ENCODE measurements around the gene BRWD1. TPM values are rescaled to one million over a fixed set of nuclear protein-coding genes. Genes with fewer than 3 reads are reported as not detected.

The BRWD1 gene
- total and polyA plus RNA-seq, 2 of the 13 experiments (the other 11 are each of a cell fraction or from before 2014, with no cell fraction given): 13.9 to 28.0 TPM

DNA sequence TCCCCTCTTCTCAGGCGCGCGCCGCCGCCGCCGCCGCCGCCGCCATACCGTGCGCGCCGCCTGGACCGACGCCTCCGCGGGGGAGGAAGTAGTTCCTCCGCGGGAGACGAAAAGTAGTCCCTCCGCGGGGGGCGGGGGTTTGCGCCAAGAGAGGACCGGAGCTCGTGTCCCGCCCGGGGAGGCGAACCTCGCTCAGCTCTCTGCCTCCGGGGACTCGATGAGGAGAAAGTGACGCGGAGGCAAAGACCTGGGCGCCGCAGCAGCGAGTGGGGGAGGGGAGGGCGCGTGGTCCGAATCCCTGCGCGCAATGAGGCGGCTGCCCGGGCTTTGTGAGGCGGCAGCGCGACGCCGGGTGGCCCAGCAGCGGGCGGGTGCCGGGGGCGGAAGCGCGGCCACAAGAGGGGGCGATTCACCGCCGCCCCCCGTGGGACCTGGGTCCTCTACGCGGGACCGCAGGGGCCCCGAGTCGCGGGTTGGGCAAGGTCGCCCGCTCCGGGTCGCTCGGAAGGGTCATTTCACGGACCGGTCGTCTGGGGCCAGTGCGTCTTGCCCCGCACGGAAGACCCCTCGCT is at the start of gene BRWD1 (continued):
- TF ChIP-seq, protein P1, sequence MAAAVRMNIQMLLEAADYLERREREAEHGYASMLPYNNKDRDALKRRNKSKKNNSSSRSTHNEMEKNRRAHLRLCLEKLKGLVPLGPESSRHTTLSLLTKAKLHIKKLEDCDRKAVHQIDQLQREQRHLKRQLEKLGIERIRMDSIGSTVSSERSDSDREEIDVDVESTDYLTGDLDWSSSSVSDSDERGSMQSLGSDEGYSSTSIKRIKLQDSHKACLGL (CRISPR knock-in tag; IDR thresholded peaks at IDR 0.05): peak; percentile 77
- TF ChIP-seq, protein P2, sequence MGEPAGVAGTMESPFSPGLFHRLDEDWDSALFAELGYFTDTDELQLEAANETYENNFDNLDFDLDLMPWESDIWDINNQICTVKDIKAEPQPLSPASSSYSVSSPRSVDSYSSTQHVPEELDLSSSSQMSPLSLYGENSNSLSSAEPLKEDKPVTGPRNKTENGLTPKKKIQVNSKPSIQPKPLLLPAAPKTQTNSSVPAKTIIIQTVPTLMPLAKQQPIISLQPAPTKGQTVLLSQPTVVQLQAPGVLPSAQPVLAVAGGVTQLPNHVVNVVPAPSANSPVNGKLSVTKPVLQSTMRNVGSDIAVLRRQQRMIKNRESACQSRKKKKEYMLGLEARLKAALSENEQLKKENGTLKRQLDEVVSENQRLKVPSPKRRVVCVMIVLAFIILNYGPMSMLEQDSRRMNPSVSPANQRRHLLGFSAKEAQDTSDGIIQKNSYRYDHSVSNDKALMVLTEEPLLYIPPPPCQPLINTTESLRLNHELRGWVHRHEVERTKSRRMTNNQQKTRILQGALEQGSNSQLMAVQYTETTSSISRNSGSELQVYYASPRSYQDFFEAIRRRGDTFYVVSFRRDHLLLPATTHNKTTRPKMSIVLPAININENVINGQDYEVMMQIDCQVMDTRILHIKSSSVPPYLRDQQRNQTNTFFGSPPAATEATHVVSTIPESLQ (CRISPR knock-in tag; conservative IDR thresholded peaks at IDR 0.05): no peak
- TF ChIP-seq ZNF362 (CRISPR knock-in tag; IDR thresholded peaks at IDR 0.05; ENCODE audit: borderline replicate concordance): no peak
- peak; percentile 75 for TF ChIP-seq IKZF4 (CRISPR knock-in tag; IDR thresholded peaks at IDR 0.05; ENCODE audit: borderline replicate concordance, low read depth, not compliant biosample characterization)
- TF ChIP-seq ZNF33B (CRISPR knock-in tag; IDR thresholded peaks at IDR 0.05): no peak
- TF ChIP-seq, protein P3, sequence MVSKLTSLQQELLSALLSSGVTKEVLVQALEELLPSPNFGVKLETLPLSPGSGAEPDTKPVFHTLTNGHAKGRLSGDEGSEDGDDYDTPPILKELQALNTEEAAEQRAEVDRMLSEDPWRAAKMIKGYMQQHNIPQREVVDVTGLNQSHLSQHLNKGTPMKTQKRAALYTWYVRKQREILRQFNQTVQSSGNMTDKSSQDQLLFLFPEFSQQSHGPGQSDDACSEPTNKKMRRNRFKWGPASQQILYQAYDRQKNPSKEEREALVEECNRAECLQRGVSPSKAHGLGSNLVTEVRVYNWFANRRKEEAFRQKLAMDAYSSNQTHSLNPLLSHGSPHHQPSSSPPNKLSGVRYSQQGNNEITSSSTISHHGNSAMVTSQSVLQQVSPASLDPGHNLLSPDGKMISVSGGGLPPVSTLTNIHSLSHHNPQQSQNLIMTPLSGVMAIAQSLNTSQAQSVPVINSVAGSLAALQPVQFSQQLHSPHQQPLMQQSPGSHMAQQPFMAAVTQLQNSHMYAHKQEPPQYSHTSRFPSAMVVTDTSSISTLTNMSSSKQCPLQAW (CRISPR knock-in tag; IDR thresholded peaks at IDR 0.05): no peak; the same call in 1 of the 2 replicates
- no peak for TF ChIP-seq HINFP (CRISPR knock-in tag; IDR thresholded peaks at IDR 0.05; ENCODE audit: low read depth)
- TF ChIP-seq ZBTB7A (CRISPR knock-in tag; IDR thresholded peaks at IDR 0.05): peak; percentile 91
- TF ChIP-seq ZNF740 (CRISPR knock-in tag; IDR thresholded peaks at IDR 0.05): peak; percentile 62
- TF ChIP-seq ZNF263 (CRISPR knock-in tag; IDR thresholded peaks at IDR 0.05): peak; percentile 60; the same call in 1 of the 2 replicates
- no peak for TF ChIP-seq CREM (IDR thresholded peaks at IDR 0.05)
- TF ChIP-seq CREM (CRISPR knock-in tag; IDR thresholded peaks at IDR 0.05): no peak
- no peak for TF ChIP-seq GTF3A (CRISPR knock-in tag; conservative IDR thresholded peaks at IDR 0.05)
- peak; percentile 14; the same call in 1 of the 2 replicates for TF ChIP-seq HNF4G (IDR thresholded peaks at IDR 0.05; ENCODE audit: borderline replicate concordance, low read depth, low read length)
- no peak for TF ChIP-seq HNF4G (CRISPR knock-in tag; IDR thresholded peaks at IDR 0.05; ENCODE audit: borderline replicate concordance, low read depth)
- no peak for TF ChIP-seq ZNF296 (CRISPR knock-in tag; conservative IDR thresholded peaks at IDR 0.05)
- no peak for TF ChIP-seq ARID5B (CRISPR knock-in tag; IDR thresholded peaks at IDR 0.05)
- TF ChIP-seq ZBTB8A (CRISPR knock-in tag; IDR thresholded peaks at IDR 0.05; ENCODE audit: borderline replicate concordance, low read depth): peak; percentile 54; the same call in 1 of the 2 replicates
